M059J (cell line): ENCODE measurements around the gene CDK13. TPM values are rescaled to one million over a fixed set of nuclear protein-coding genes. Genes with fewer than 3 reads are reported as not detected.

Experiments used
- DNase-seq: peaks from one replicate; pipeline ENCODE4 v3.0.0-alpha.2; 2012; ENCODE audit warnings: low read depth
- total RNA-seq: library from RNA; depleted of rRNA; stranded (reverse); fragments of >200 nt; shearing (Covaris generic); gene quantifications from 2 replicates; pipeline ENCODE4 v1.2.3, GENCODE V29; 2014; rRNA removed

The CDK13 gene
- 45.3 and 46.9 TPM in 2 replicates for total RNA-seq

- peak; percentile 87 for DNase-seq
Observed at GRCh38 chr7:39949971-39950472, at the start of gene CDK13. CDK13 (plus strand) TSS chr7:39950256; CDS start chr7:39950642, 386 bp downstream.

- no peak for DNase-seq
Observed at GRCh38 chr7:39904077-39904486, 46.0 kb upstream of the CDK13 start.

GRCh38 chr7:39908141-39908540, 41.9 kb upstream of the CDK13 start:
- no peak for DNase-seq

GRCh38 chr7:39908973-39909372, 41.1 kb upstream of the CDK13 start:
- DNase-seq = no peak

- no peak for DNase-seq
Observed at GRCh38 chr7:39909526-39909925, 40.5 kb upstream of the CDK13 start.

GRCh38 chr7:39910108-39910869, 39.8 kb upstream of the CDK13 start:
- no peak for DNase-seq

- no peak for DNase-seq
Observed at GRCh38 chr7:39911167-39911566, 38.9 kb upstream of the CDK13 start.

- peak; percentile 32 for DNase-seq
Observed at GRCh38 chr7:39915847-39916246, 34.2 kb upstream of the CDK13 start.

- no peak for DNase-seq
Observed at GRCh38 chr7:39919646-39920045, 30.4 kb upstream of the CDK13 start.

- no peak for DNase-seq
Observed at GRCh38 chr7:39921506-39922175, 28.4 kb upstream of the CDK13 start.

GRCh38 chr7:39922580-39922979, 27.5 kb upstream of the CDK13 start:
- no peak for DNase-seq

- no peak for DNase-seq
Observed at GRCh38 chr7:39923091-39923490, 27.0 kb upstream of the CDK13 start.

GRCh38 chr7:39924122-39924521, 25.9 kb upstream of the CDK13 start:
- no peak for DNase-seq

- DNase-seq = no peak
Observed at GRCh38 chr7:39926111-39926510, 23.9 kb upstream of the CDK13 start.

- DNase-seq = no peak
Observed at GRCh38 chr7:39927018-39927417, 23.0 kb upstream of the CDK13 start.

- no peak for DNase-seq
Observed at GRCh38 chr7:39934132-39934531, 15.9 kb upstream of the CDK13 start.

GRCh38 chr7:39936761-39937160, 13.3 kb upstream of the CDK13 start:
- no peak for DNase-seq

- no peak for DNase-seq
Observed at GRCh38 chr7:39937366-39938153, 12.5 kb upstream of the CDK13 start.

GRCh38 chr7:39942883-39943282, 7.2 kb upstream of the CDK13 start:
- no peak for DNase-seq

GRCh38 chr7:39946693-39947092, 3.4 kb upstream of the CDK13 start:
- DNase-seq = peak; percentile 20

GRCh38 chr7:39948375-39948955, 1.6 kb upstream of the CDK13 start:
- DNase-seq = no peak
